G401.6 (cell line): ENCODE results near the gene HNF1B.

Experiments
- FAIRE-seq: peaks from 2 replicates; lab custom pipeline; 2012; peaks lifted over from hg19 to GRCh38; lab: Jason Lieb, UNC

HNF1B gene

DNA sequence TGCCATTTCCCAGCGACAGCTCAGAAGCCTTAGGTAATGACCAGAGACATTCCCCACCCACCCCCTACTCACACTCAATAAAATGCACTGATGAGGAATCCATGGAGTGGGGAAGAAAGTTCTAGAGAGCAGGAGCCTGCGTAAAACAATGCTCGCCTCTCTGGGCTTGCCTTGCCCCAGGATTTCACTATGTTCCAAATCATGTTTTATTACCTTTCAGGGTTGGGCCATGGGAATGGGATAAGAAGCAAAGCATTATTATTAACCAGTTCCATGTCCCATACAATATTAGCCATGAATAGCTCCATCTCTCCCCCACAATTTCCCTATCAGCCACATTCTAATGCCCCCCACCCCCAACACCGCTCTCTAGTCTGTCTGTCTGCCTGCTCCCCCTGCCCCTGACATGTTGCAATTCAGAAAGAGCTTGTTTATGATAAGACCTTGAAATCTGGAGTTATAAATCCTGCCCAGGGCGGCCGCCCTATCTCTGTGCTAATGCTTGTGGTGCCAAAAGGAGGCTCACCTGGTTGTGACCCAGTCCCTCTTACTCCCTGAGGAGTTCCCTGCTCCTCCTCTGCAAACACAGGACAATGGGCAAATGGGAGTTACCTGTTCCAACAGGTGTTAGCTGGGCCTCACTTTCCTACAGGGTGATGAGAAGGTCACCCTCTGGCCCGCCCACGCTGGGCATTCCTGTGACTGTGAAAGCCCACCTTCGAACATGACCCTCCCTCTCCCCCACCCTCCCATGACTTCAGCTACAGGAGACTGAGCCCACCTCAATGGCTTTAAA is 73.6 kb downstream of the HNF1B start:
- FAIRE-seq = no peak

DNA sequence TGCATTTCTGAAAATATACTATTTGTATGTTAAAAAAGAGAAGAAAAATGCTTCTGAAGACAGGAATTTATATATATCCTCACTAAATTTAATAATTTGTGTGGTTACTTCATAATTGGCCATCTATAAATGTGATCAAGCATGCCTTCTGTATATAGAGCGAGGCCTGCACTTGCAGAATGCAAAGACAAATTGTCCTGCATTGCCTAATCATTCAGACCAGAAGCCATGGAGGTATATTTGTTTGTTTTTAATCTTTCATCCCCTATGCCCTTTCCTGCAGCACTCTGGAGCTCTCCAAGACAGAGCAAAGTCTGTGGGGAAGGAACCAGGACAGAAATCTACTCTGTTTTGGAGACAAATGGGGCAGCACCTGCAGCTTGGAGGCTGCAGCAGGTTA is 77.8 kb downstream of the HNF1B start:
- no peak for FAIRE-seq

DNA sequence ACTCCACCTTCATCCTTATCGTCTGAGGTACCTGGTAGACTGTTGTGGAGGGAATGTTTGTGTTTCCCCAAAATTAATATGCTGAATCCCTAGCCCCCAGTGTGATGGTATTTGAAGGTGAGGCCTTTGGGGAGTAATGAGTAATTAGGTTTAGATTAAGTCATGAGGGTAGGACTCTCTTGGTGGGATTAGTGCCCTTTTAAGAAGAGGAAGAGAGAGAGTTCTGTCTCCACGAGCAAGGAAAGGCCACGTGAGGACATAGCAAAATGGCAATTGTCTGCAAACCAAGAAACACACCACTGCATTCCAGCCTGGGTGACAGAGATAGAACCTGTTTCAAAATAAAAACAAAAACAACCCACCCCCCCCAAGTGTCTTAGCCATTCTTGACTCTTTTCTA is 80.6 kb downstream of the HNF1B start:
- FAIRE-seq = no peak

DNA sequence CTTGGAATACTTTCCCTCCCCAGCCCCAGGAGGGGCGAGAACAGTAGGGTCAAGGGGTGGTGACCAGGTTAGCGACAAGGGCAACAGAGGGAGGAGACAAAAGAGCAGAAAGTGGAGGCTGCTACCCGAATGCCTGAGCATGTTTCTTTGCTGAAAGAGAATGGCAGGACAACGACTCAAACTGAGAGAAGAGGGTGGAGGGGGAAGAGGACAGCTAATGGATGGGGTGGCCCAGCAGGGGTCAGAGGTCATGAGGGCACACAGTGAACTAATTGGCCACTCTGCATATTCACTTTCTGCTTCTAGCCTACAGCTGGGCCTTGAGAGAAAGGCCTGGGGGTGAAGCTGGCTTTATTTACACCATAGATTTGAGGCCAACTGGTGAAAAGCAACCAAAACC is 82.5 kb downstream of the HNF1B start:
- FAIRE-seq = no peak

DNA sequence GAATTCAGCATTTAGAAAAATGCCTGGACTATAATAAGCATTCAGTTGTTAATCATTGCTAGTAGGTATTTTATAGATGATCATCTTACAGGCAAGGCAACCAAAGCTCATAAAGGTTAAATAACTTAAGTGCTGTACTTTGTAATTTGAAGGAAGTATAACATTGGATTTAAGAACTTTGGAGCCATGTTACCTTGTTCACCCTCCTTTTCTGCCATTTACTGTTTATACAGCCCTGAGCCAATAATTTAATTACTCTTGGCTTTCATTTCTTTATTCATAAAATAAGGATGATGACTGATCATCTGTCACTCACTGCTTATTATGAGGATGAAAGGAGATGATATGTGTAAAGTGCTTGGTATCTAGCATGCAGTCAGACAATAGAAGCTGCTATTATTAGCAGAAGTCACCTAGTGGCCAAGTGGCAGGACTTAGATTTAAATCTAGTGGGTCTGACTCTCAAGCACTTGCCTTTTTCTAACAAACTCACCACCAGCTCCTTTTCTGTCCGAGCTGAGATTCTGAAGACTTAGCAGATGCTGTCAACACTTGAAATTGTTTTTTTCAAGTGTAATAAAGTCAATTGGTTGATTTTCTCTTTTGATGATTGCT is 83.4 kb downstream of the HNF1B start:
- FAIRE-seq = no peak

DNA sequence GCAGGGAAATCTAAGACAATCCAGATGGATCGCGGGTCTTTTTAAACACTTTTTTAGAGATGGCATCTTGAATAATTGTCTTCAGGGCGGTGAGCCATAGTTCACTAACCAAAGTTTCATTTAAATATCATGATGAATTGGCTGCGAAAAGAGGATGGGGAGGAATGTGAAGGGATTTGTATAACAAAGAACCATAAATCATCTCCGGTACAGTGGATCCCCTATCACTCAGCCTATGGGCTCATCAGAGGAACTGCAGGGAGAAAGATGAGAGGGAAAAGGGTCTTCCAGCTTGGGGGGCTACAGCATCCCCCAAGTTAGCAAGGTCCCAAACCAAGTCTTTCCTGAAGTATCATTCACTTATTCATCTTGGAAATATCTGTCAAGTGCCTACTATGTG is 84.9 kb downstream of the HNF1B start:
- no peak for FAIRE-seq

DNA sequence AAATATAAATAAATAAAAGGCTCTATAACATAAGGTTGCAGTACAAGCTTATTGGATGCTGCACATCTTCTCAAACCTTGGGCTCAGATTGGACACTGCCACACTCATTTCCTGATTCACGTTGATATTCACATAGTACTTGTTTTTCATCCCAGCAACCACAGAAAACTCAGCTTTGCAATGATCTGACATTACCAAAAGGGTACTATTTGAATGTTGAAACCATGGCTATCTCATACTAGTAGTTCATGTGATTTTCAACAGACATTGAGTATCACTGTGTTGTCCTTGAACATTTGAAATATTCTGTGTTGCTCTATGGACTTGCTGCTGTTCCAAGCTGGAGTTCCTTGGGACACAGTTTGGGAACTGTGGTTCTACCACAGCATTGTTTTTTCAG is 87.7 kb downstream of the HNF1B start:
- no peak for FAIRE-seq

DNA sequence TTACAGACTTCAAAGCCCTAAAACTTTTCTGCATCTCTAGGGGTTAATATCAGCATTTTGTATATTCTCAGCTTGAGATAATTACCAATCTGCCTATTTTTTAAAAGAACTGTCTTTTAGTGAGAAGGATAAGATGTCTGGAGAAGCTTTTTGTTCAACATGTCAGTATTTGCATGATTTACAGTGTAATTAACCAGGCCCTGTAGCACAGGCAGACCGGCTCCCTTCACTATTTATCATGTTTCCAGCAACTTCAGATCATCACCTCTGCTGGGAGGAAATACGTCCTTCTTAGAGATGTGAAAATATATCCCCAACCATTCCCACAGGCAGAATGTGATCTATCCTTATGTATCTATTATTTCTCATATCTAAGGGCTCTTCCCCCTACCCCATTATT is 93.0 kb downstream of the HNF1B start:
- FAIRE-seq = no peak

DNA sequence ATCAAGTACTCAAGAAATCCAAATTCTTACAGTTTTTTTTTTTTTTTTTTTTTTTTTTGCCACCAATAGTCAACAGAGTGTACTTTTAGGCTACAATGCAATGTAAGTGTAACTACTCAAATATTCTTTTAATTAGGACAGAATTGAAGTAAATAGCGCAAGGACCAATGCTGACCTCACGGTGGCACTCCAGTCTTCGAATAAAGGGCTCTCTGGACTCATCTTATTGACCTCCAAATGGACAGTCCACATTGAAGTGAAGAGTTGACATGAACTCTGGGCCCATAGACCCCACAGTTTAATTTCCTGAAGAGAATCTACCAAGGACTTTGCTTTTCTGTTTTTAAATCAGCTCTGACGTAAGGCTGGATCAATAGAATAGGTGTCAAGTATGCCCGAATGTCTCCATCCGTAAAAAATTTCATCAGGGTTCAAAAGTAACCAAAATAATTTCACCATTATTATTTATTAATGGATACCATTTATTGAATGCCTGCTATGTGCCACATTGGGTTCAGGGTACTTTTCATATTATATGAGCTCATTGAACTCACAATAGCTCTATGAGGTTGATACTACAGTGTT is 94.3 kb downstream of the HNF1B start:
- FAIRE-seq = no peak

DNA sequence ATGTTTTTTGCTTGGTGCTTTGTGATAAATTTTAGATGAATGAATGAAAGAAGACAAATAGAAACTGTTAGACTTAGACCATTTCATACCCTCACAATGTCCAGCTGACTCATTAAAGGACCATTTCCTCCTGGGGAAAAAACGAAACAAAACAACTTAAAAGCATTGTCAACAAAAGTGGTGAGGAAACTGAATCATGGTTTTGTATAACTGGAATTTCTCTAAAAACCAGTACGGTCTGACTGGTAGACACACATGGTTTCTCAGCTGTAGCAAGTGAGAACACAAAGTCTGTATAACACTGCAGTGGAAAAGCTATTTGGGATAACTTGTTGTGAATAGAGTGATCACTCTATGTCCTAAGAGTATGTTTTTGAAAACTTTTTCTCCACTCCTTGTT is 96.3 kb downstream of the HNF1B start:
- FAIRE-seq = no peak

DNA sequence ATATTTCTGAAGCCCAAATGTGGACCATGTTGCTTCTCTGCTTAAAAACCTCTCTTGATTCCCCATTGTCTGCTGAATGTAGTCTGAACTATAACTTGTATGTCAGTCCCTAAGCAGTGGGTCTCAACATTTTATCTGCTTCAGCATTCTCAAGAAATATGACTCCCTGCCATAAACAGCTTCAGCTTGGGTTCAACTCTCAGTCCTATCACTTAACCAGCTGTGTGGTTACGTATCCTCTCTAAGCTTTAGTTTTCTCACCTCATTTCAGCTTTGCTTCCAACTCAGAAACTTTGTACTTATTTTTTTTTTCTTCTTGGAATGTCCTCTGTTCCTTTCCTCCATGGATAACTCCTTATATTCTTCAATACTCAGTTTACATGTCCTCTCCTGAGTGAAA is 97.0 kb downstream of the HNF1B start:
- no peak for FAIRE-seq

DNA sequence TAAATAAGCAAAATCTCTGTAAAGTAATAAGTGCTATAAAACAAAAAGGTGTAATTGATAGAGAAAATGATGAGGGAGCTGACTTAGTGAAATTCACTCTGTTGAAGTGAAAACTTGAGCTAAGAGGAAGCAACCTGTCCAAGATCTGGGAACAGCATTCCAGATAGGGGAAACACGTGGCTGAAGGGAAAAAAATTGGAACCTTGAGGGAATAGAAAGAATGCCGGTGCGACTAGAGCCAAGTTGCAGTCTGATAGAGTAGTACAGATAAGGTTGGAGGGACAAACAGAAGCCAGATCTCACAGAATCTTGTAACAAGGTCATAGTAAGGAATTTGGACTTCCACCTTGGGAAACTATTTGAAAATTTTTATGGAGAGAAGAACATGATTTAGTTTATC is 101.0 kb downstream of the HNF1B start:
- no peak for FAIRE-seq

DNA sequence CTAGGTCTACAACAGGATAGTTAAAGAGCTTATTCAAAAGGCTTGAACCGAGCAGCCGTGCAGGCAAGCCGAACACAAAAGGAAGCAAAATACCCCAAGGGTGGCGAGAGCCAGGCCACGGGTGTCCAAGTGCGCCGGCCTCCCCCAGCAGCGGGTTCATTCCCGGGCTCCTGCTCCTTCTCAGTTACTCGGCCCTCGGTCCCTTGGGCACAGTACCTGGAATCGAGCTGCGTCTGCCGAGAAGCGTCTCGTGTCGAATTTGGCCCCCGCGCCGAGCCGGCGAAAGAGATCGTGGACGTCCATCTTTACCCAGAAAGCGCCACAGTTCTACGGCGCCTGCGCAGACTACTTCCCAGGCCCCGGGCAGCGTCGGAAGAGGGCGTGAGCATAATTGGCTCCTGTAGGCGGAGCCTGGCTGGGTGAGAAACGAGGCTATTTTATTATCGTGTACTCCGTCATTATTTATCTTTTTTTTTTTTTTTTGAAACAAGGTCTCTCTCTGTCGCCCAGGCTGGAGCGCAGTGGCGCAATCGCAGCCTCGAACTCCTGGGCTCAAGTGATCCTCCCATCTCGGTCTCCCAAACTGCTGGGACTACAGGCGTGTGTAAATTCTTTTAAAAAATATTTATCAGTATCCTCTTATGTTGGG is 101.6 kb downstream of the HNF1B start, which contains the start of gene DDX52:
TSS of gene DDX52 (minus strand) at position 329 of the 649 bp plus-strand sequence. CDS start at position 303, 26 bp downstream.
- FAIRE-seq = no peak

DNA sequence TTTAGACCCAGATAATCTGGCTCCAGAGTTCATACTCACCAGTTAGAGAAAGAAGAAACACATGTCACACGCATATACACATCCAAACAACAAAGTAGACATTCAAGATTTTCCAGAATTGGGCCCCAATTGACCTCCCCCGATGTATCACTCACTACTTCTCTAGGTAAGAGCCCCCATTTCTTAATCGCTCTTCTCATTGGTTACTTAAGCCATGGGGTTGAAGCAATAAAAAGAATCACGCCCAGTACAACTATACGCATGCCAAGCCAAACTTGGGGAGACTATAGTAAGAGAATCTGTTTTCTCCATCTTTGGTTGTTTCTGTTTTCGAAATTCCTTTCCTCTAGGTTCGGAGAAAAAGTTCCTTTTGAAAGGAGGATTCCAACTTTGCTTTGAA is 102.2 kb downstream of the HNF1B start:
- no peak for FAIRE-seq

DNA sequence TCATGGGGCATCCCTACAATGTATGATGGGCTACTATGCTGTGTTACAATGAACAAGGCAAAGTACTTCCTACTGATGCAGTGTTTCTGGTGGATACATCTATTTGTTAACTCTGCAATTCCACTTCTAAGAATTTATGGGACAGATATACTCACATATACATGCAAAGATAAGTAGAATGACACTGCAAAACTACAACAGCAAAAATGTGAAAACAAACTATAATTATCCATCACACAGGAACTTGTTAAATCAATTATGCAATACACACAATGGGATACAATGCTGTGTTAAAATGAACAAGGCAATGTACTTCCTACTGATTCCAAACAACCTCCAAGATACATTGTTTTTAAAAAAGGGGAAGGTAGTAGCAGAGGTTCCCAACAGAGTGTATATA is 104.8 kb downstream of the HNF1B start:
- FAIRE-seq = no peak

DNA sequence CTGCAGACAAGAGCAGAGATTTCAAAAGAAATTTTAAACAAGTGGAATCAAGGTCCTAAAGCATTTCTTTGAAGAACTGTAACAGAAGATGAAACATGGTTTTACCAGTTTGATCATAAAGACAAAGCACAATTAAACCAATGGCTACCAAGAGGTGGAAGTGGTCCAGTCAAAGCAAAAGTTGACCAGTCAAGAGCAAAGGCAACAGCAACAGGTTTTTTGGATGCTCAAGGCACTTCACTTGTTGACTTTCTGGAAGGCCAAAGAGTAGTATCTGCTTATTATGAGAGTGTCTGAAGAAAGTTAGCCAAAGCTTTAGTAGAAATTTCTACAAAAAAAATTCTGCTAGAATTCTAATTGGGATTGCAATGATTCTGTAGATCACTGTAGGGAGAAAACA is 106.9 kb downstream of the HNF1B start:
- FAIRE-seq = no peak
